ENCODE data around the gene NODAL.

DNA sequence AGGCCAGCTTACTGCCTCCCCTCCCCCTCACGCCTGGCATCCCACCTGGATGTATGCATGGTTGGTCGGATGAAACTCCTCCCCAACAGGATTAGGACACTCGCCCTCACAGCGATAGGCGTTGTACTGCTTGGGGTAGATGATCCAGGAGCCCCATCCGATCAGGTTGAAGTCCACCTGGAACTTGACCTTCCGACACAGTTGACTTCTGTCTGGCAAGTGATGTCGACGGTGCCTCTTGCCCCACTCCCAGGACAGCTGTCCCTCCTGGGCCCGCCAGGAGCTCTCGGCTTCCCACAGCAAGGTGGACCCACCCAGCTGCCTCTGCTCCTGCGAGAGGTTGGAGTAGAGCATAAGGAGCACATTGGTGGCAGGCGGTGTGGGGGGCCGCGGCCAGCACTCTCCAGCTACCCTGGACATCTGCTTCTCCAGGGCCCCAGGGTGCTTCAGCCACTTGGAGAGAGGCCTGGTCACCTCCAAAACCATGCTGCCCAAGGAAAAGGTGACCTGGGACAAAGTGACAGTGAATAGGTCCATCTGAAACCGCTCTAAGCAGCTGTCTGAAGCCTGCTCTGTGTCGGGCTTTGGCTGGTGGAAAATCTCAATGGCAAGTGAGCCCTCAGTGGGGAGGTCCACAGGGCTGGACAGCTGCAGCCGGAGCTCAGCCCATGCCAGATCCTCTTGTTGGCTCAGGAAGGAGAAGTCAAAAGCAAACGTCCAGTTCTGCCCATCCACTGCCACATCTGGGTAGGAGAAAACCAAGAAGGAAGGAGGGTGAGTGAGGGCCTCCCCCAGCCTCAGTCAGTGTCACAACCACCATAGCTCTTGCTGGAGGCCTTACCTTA, 6.0 kb downstream of the NODAL start:
- TF ChIP-seq, protein P1, sequence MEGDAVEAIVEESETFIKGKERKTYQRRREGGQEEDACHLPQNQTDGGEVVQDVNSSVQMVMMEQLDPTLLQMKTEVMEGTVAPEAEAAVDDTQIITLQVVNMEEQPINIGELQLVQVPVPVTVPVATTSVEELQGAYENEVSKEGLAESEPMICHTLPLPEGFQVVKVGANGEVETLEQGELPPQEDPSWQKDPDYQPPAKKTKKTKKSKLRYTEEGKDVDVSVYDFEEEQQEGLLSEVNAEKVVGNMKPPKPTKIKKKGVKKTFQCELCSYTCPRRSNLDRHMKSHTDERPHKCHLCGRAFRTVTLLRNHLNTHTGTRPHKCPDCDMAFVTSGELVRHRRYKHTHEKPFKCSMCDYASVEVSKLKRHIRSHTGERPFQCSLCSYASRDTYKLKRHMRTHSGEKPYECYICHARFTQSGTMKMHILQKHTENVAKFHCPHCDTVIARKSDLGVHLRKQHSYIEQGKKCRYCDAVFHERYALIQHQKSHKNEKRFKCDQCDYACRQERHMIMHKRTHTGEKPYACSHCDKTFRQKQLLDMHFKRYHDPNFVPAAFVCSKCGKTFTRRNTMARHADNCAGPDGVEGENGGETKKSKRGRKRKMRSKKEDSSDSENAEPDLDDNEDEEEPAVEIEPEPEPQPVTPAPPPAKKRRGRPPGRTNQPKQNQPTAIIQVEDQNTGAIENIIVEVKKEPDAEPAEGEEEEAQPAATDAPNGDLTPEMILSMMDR (IDR thresholded peaks at IDR 0.05): no peak
- TF ChIP-seq POLR2A (IDR thresholded peaks at IDR 0.05) (no peak), POLR2AphosphoS5 (IDR thresholded peaks at IDR 0.05) (no peak)
